GM18867 (cell line): ENCODE data around the gene ITGB1.
A peak's percentile ranks its signal among the peaks of the same experiment; 100 is the strongest.

ENCODE experiments used
- ATAC-seq: cut with Tn5 transposase; IDR thresholded peaks from one replicate; pipeline ENCODE4 v1.9.1; 2021; ENCODE audit warnings: mild to moderate bottlenecking, moderate library complexity; ENCODE audit not compliant: unreplicated experiment

ITGB1 gene

GRCh38 chr10:32956365-32957197, 1.4 kb downstream of the ITGB1 start:
- ATAC-seq: no peak

GRCh38 chr10:32955790-32956189, 2.2 kb downstream of the ITGB1 start:
- ATAC-seq: no peak

GRCh38 chr10:32955299-32955772, 2.7 kb downstream of the ITGB1 start:
- ATAC-seq: no peak

- ATAC-seq: no peak
These were observed 3.3 kb downstream of the ITGB1 start for GRCh38 chr10:32954545-32955298.

- ATAC-seq: no peak
These were observed 4.0 kb downstream of the ITGB1 start for GRCh38 chr10:32954080-32954479.

GRCh38 chr10:32953277-32953927, 4.6 kb downstream of the ITGB1 start:
- no peak for ATAC-seq

- no peak for ATAC-seq
These were observed 5.3 kb downstream of the ITGB1 start for GRCh38 chr10:32952541-32953276.

GRCh38 chr10:32952094-32952493, 5.9 kb downstream of the ITGB1 start:
- ATAC-seq: no peak

GRCh38 chr10:32951111-32951510, 6.9 kb downstream of the ITGB1 start:
- no peak for ATAC-seq

- ATAC-seq: no peak
These were observed 7.4 kb downstream of the ITGB1 start for GRCh38 chr10:32950591-32951108.

GRCh38 chr10:32949221-32949678, 8.8 kb downstream of the ITGB1 start:
- no peak for ATAC-seq

- ATAC-seq: no peak
These were observed 9.6 kb downstream of the ITGB1 start for GRCh38 chr10:32948451-32948850.

GRCh38 chr10:32947586-32947985, 10.4 kb downstream of the ITGB1 start:
- ATAC-seq: no peak

GRCh38 chr10:32946108-32946507, 11.9 kb downstream of the ITGB1 start:
- ATAC-seq: no peak

- no peak for ATAC-seq
These were observed 14.0 kb downstream of the ITGB1 start for GRCh38 chr10:32943854-32944661.

- ATAC-seq: peak; percentile 57
These were observed 14.6 kb downstream of the ITGB1 start for GRCh38 chr10:32943395-32943794.

GRCh38 chr10:32942081-32942480, 15.9 kb downstream of the ITGB1 start:
- ATAC-seq: no peak

GRCh38 chr10:32941357-32941756, 16.7 kb downstream of the ITGB1 start:
- ATAC-seq: no peak
